Stimulated activated CD4-positive, alpha-beta T cell treated with anti-CD3 and anti-CD28 coated beads, Interleukin-2, amount 100 ng/mL, for 48 hours (primary cell): ENCODE results near the gene ZRANB3.

Experiments
- DNase-seq, 2 donors: peaks; one replicate each; pipeline ENCODE4 v3.0.0-alpha.2; 2020

Gene ZRANB3

DNA sequence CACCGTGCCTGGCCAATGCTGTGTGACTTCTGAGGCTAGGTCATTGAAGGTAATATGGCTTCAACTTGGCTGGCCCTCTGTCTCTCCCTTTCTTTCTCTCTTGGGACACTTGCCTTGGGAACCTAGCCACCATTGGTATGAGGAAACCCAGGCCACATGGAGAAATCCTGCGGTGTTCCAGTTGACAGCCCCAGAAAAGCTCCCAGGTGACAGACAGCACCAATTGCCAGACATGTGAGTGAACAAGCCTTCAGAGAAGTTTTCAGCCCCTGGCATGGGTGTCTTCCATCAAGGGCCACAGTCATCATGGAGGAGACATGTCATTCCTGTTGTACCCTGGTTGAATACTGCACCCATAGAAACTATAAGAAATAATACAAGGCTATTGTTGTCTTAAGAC lies 292.4 kb downstream of the ZRANB3 start:
- no peak for DNase-seq

DNA sequence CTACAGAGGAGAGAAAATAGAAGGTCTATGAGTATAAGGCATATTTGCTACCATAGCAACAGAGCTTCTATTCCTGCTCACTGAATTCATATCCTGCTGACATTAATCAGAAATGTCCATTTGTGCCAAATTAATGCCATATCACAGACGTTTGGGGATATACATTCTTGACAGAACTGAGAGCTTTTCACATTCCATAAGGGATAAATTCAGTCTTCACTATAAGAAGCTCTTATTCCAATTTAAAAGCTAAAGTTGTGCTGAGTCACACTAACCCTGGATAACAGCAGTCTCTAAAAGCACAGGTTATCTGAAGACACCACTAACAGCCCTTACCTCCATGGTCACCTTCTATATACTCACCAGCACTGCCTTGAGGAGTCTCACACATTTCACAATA lies 300.9 kb downstream of the ZRANB3 start:
- no peak for DNase-seq

DNA sequence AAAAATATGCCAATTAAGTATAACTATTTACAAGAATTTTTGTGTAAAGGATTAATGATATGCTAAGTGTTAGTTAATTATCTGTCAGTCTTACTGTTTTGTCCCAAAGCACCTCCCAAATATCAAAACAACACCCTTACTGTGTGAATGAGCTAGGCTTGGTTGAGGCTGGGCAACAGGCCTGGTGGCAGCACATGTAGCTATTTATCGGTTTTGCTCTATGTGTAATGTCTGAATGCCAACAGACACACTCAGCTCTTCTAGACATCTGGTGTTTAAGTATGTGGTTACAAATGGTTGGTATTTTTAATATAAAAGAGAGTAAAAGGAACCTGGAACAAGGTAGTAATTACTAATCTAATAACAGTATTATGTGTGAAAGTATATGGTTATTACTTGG lies 303.6 kb downstream of the ZRANB3 start:
- DNase-seq = no peak

DNA sequence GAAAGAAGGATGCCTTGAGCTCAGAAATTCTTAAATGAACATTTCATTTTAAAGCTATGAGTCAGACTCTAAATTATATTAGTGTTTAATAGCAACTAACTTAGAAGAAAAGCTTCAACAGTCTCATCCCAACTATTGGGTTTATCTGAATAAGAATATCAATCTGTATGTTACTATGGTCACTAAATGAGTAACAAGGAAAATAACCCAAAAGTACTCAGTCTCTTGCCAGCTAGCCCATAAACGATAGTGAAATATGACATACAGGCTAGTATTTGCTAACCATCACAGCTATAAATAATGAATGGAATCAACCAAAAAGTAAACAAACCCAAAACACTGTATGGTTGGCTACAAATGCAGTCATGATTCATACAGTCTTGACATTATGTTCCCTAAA lies 304.1 kb downstream of the ZRANB3 start:
- DNase-seq = no peak

DNA sequence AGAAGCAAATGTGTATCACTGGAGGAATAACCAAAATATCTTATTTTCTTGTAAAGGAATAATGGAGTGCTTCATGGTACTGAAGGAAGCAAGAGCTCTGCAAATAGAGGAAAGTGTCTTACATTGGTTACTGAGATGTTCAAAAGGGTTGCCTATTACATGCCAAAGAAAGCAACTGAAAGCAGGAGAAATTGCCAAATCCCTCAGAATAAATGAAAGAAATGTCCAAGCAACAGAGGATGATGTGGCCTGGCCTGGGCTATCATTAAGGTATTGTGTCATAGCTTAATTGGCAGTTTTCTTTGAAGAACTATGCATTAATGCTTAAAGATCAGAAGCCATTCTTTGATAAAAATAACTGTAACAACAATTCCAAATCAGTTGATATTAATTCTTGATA lies 305.2 kb downstream of the ZRANB3 start:
- DNase-seq = no peak

DNA sequence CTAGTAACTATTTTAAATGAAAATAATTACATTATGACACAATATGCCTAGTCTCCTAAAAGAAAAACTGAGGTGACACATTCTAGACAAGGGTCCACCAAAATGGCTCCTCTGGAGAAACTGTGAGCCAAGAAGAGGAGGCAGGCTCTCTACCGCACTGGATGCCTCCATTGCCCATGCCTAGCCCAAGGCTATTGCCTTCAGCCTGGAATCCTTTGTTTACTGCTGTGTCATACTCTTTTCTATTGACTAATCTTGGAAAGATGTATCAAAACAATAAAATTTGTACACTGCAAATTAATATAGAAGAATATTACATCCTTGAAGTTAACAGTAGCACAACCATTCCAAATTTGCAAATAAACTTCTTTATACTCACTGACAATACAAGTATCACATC lies 311.8 kb downstream of the ZRANB3 start:
- DNase-seq = no peak

DNA sequence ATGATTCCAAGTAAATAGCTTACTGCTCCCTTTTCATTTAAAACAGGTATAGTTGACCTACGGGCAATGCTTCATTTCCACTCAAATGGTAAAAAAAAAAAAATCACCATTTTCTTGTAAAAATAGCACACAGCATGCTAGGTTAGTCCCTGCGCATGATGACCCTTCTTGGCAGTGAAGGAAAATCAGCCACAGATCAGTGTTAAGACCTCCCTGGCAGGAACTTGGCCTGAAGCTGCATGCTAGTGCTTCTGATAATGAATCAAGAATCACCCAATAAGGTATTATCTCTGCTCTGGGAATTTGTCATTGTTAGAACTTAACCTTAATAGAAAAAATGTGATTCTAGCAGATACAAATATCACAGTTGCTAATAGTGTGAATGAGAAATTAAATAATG lies 312.6 kb downstream of the ZRANB3 start:
- DNase-seq = no peak

DNA sequence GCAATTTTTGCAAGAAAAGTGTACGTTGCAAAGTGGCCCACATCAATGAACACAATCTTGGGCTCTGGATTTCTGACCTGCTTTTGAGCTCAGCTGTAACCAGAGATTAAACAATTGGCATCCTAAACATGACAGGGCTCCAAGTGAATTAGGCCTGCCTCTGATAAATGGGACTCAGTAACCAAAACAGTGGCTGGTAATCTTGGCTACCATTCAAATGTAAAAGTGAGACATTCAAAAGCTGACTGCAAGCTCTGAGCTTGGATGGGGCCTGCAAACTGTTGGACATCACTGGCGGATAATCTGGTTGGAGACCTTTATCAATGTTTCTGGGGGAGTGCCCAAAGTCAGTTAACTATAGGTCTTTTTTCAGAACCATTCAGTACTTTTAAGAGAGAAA lies 318.3 kb downstream of the ZRANB3 start:
- no peak for DNase-seq

DNA sequence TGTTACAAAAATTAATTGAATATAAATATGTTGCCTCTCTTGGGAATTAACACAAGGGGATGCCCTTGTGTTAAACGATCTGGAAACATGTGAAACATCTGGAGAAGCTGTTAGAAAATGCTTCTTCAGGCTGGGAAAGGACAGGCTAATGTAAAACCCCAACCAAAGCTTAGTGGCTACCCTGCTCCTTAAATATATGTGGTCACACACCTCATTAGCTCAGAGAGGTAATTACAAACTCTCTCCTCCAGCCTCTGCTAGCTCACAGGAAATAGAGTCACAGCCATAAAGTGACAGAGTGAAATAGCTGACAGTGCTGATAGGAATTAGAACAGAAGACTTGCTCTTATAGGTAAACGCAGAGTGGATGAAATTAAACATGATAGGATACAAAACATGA lies 323.0 kb downstream of the ZRANB3 start:
- DNase-seq = no peak

DNA sequence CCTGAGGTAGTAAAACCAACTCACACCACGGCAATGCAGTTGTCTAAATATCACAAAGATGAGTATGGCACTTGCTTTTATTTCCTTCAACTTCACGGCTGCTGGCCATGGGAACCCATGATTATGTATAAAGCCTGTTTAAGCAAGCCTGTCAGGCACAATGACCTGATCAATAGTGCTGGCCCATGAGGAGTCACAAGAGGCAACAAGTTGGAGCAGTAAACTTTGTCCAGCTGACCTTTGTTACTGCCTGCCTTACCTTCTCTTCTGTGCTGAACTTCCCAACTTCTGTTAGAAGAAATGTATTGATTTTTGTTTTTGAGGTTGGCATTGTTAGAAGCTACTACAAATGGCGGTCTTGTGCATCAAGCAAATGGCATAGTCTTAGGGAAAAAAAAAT lies 327.1 kb downstream of the ZRANB3 start:
- DNase-seq = no peak

DNA sequence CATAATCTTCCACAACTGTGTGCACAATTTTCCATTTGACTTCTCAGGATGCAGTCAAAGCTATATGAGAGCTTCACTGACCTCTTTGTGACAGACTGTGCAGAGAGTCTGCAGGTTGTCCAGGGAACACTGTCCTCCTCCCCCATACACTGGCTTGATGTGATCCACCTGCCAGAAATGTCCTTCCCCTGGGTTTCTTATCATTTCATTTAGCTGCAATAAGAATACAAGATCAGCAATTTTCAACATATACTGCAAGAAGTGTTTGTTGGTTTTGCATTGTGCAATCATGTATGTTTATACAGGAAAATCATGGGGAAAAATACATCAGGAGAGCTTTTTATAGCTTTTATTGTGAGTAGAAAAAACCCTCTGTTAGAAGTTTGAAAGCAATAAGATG lies 328.3 kb downstream of the ZRANB3 start:
- no peak for DNase-seq

DNA sequence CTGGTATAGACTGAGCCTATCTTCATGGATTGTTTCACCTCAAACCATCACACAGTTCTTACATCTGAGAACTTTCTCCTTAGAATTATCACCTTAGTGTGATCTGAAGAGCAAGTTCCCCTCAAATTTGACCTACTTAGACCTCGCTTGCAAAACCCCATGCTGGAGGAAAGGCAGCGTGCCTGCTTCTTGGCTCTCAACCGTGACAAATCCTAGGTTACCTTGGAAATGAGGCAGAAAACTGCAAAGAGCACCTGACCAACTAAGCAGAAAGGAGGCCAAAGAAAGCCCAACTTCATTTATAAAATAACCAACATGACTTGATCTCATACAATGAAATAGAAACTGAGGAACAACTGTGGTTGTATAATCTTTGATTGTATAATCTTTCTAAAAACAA lies 332.5 kb downstream of the ZRANB3 start:
- DNase-seq = no peak

DNA sequence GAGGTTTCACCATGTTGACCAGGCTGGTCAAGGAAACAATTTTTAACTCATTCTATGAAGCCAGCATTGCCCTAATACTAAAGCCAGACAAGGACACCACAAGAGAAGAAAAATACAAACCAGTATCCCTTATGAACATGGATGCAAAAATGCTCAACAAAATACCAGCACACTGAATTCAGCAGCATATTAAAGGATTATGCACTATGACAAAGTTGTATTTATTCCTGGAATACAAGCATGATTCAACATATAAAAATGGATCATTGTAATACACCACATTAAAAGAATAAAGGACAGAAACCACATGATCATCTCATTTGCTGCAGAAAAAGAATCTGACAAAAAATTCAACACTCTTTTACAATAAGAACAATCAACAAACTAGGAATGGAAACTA lies 340.2 kb downstream of the ZRANB3 start:
- DNase-seq = no peak

DNA sequence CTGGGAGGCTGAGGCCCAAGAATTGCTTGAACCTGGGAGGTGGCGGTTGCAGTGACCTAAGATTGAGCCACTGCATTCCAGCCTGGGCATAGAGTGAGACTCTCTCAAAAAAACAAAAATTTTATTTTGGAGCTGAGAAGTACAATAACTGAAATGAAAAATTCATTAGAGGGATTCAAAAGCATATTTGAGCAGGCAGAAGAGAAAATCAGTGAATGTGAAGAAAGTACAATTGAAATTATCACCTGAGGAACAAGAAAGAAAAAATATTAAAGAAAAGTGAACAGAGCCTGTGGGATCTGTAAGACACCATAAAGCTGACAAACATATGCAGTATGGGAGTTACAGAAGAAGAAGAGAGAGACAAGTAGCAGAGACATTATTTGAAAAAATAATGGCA lies 341.9 kb downstream of the ZRANB3 start:
- no peak for DNase-seq

DNA sequence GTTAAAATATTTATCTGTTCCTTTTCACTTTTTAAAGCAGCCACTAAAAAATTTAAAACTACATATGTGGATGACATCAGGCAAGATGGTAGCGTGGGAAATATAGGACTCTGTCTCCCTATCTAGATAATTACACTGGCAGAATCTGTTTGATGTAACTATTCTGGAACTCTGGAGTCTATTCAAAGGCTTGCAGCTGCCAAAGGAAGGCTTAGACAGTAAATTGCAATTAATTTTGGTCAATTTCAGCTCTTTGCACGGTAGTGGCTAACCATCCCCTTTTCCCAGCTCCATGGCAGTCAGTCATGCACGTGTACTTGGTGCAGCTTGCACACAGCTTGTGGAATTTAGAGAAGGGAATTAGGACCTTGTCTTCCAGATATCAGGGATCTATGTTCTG lies 343.7 kb downstream of the ZRANB3 start:
- no peak for DNase-seq

DNA sequence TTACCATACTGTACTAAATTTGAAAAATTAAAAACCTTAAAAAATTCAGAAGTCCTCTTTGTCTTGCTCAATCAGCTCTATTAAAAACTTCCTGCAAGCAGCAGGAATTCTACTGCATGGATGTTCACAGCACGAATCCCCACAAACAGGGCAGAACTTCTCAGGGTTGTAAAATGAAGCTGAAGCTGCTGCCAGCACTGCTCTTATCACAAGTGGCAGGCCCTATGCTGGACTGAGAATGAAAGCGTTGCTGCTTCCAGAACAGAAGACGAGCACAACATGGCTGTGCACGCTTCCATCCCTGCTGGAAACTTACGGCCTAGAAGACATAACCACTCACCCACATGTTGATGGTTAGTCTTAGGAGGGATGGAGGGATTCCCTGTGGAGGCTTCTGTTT lies 345.0 kb downstream of the ZRANB3 start:
- DNase-seq = no peak

DNA sequence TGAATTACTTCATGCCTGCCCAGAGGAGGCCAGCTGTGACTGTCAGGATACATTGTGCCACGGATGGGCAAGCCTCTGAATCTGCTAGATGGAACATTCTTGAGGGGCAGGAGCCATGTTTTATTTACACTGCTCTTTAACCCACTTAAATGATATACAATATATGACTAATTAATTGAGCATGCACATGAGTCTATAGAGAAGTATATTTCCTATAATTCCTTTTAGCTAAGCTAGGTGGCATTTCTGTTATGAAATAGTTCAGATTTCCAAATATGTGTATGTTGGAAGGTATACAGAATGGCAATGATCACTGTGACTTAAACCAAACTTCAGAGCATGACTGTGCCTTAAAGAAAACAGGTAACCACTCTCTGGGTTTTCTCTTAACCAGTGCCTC lies 347.2 kb downstream of the ZRANB3 start:
- no peak for DNase-seq

DNA sequence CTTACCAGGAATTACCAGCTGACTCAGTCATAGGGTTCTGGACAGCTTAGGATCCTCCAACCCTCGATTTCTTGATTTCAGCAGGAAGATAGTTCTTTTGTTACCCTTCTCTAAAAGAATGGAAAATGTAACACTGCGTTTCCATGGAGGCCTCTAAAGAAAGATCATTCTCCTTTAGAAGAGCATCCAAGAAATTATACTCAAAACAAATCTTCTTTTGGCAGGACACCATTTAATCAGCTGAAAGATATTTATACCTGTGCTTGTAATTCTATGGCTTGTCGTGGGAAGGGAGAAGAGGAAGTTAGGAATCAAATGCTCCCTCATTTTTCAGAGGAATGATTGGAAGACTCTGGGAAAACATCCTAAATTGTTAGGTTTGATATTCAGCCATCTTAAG lies 348.4 kb downstream of the ZRANB3 start:
- DNase-seq = no peak

DNA sequence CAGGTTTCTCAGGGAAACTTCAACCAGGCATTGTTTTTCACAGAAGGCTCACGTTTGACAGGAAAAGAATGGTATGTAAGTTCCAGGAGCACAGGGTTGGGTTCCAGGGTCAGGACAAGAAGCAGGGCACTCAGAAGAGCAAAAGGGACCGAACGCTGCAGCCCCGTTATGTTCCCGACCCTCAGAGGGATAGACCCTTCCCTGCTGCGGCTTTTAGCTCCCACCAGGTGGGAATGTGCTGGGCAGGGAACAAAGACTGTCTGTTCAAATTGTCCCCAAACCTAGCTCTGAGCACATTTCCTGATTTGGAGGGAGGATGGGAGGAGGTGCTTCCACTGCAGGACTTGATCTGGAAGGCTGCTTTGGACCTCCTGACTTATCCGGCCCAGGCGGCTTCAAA lies 348.8 kb downstream of the ZRANB3 start:
- DNase-seq = no peak

DNA sequence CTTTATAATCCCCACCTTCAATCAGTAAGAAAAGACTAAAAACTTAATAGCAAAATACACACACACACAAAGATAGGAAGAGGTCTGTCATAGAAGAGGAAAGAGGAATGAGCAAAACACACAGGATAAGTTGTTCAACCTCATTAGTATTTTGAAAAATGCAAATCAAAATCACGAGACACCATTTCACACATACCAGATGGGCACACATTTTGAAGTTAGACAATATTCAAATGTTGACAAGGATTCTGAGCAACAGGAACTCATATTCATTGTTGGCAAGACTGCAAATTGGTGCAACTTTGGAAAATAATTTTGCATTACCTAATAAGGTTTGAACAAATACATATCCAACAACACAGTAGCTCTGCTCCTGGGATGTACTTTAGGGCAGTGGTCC lies 351.3 kb downstream of the ZRANB3 start:
- DNase-seq = no peak

DNA sequence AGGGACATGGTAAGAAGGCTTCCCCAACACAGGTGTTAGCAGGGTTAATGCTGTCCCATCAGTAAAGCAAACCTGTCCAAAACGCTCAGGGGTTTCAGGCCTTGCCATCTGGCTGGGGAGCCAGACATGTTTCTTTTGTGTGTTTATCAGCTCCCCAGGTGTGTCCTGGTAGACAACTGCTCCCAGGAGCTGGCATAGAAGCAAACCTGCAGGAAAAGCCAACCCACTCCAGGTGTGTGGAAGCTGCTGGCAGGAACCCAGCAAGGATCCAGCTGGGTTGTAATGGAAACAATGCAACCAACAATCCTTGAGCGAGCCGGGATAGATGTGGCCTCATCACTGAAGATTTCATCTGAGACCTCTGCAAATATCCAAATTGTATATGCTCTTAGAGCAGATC lies 355.8 kb downstream of the ZRANB3 start:
- no peak for DNase-seq

DNA sequence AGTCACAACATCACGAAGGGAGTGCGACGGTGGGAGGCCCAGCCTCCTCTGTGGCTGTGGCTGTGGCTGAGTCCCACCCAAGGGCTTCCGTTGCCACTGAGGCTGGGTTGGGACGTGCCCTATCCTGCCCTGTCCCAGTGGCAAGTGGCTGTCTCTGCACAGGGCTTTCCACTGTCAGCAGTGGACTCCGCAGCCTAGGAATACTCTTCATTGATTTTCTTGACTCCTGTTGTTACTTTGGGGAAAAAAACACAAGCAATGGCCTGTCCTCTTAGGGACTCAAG lies 356.3 kb downstream of the ZRANB3 start:
- DNase-seq = no peak

DNA sequence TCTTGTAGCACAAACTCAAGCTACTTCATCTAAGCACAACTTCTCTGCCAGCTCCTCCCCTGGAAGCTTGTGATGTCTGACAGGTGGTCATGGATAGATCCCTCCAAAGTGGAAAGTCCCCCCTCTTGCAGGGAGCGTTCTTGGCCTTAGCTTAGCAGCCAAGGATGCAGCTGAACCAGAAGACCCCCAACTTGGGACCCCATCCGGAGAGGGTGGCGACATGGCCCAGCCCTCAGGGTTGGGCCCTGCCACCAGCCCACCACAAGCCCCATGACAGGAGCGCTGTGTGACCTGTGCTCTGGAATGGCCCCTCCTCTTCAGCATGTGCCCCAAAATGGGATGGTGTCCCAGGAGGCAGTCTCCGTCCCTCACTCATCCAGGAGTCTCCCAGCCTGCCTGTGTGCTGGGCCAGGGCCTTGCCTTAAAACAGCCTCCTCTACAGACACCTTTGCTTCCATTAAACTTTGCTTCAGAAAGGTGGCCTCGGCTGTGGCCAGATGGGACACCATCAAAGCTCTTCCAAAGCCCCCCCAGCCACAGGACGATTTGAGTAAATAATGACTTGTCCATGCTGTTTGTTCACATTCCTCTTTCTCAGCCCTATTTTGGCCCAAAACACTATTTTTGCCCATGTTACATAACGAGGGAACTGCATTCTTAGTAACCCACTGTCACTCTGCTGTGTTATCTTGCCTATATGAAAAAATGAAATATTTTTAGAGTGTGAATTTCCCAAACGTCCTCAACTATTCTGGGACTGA lies 356.8 kb downstream of the ZRANB3 start:
- DNase-seq = no peak

DNA sequence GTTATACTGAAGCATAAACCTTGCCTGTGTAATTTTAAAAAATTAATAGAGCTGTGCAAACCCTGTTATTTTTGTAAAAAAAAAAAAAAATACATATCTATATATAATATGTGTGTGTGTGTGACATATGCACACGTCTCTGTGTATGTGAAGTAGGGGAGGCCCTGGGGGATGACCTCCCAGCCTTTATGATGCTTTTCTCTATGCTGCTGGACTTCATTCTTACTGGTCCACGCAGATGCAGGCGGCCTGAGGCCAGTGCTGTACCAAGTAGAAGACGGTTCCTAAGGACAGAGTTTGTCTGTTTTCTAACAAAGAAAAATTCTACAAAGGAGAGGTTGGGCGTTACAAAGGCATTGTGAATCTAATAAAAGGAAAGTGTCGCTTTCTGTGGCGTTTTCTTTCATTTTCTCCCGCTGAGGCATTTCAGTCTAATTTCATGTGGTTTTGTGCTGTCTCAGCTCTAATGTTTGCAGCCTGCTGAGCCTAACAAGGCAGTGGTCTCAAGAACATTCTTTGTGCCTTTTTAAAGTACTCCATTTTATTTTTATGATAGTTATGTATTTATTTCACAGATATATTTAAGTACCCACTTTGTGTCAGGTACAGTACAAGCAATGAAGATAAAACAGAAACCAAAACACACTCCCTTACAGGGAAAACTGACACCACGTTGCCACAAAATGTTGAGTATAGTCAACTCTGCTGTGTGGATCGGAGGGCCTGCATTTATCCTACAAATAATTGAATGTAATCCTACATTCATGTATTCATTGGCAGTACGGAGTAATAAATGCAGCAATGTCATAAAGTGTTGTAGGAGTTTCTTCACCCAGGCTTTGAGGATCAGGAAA lies 360.9 kb downstream of the ZRANB3 start:
- no peak for DNase-seq
